Activated naive CD4-positive, alpha-beta T cell treated with anti-CD3 and anti-CD28 coated beads, Interleukin-2, amount 10 ng/mL, durations not matched to agents 7 days and 5 days (primary cell): ENCODE results near the gene QRICH1.

Experiments used
- CTCF ChIA-PET: fragments of 350-600 bp; sonication (Branson Sonifier 250); formaldehyde crosslinking; loops from one replicate; lab custom pipeline; 2021; ENCODE audit warnings: antibody characterized with exemption; lab: Charles Lee
- DNase-seq: peaks from one replicate; pipeline ENCODE4 v3.0.0-alpha.2; 2020
- H3K27ac Mint-ChIP-seq: one replicate; pipeline ENCODE4 v1.8.0; 2021; ENCODE audit warnings: mild to moderate bottlenecking, moderate library complexity, mixed read lengths
- H3K27me3 Mint-ChIP-seq: one replicate; pipeline ENCODE4 v1.8.0; 2021; ENCODE audit warnings: mild to moderate bottlenecking, mixed read lengths
- H3K36me3 Mint-ChIP-seq: one replicate; pipeline ENCODE4 v1.8.0; 2021; ENCODE audit warnings: mixed read lengths
- H3K4me1 Mint-ChIP-seq: one replicate; pipeline ENCODE4 v1.8.0; 2021; ENCODE audit warnings: mixed read lengths
- H3K4me3 Mint-ChIP-seq: one replicate; pipeline ENCODE4 v1.8.0; 2021; ENCODE audit warnings: mild to moderate bottlenecking, moderate library complexity, mixed read lengths
- H3K9me3 Mint-ChIP-seq: one replicate; pipeline ENCODE4 v1.8.0; 2021; ENCODE audit warnings: mixed read lengths

Gene QRICH1

GRCh38 chr3:49021813-49022687 lies 71.8 kb downstream of the QRICH1 start, which contains the start of gene NDUFAF3:
Gene NDUFAF3 (plus strand): TSS chr3:49022121. CDS start chr3:49022145, 24 bp downstream.
- peak; percentile 94 for DNase-seq
- Mint-ChIP-seq H3K36me3 (peaks cover 47% of the 10 kb centered on the region), H3K4me1 (peaks cover 60% of the 10 kb centered on the region), H3K27me3 (no peaks in the 10 kb centered on the region), H3K27ac (peak within 1 kb of the TSS; percentile 99), H3K4me3 (peak within 1 kb of the TSS; percentile 90), H3K9me3 (no peaks in the 10 kb centered on the region)
- CTCF ChIA-PET = interaction anchor here (1.3 to 9.0 kb wide), 5 partner anchors 9 to 98 kb away, joined by 3 to 62 read pairs (median 6); partner anchors contain the start of genes USP19 and WDR6

DNA sequence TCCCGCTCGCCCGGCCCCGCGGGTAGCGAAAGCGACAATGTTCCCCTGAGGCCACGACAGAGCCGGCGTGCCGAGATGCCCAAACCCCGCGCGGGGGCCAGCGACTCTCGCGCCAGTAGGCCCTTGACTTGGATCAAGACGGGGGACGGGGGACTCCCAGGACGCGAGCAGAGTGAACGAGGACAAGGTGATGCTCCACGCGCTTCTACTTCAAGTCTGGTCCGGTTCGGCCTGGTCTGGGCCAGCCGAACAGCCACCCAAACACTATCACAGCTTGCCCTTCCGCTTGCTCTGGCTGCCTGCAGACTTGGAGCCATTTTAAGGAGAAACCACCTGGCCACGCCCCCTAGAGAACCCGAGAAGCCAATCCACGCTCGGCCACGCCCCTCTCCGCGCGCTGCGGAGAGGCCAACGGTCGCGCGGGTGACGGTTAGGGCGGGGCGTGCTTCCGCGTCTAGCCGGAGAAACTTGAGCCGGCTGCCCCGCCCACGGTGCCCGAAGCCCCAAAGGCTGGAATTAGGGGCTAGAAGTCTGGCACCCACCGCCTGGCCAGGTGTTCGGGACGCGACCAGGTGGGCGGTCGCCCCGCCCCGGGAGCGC lies 72.6 kb downstream of the QRICH1 start:
- no peaks in the 10 kb centered on the region for H3K27me3 Mint-ChIP-seq
- H3K9me3 Mint-ChIP-seq = no peaks in the 10 kb centered on the region
- CTCF ChIA-PET = interaction anchor here (1.3 to 9.0 kb wide), 5 partner anchors 8 to 99 kb away, joined by 3 to 62 read pairs (median 6); partner anchors contain the start of genes USP19 and WDR6
- peak overlapping the region; percentile 99 for H3K27ac Mint-ChIP-seq
- peak; percentile 100 for DNase-seq
- peaks cover 39% of the 10 kb centered on the region for H3K36me3 Mint-ChIP-seq
- H3K4me1 Mint-ChIP-seq = peaks cover 55% of the 10 kb centered on the region
- H3K4me3 Mint-ChIP-seq = peak overlapping the region; percentile 90

- Mint-ChIP-seq H3K4me3 (peak overlapping the region; percentile 90), H3K4me1 (peaks cover 53% of the 10 kb centered on the region), H3K9me3 (no peaks in the 10 kb centered on the region), H3K27ac (peak overlapping the region; percentile 99), H3K27me3 (no peaks in the 10 kb centered on the region), H3K36me3 (peaks cover 35% of the 10 kb centered on the region)
- CTCF ChIA-PET = interaction anchor here (1.0 to 9.0 kb wide), 4 partner anchors 9 to 32 kb away, joined by 3 to 62 read pairs (median 18); partner anchors contain the start of genes IMPDH2 and WDR6
- DNase-seq = peak; percentile 59
Observed at GRCh38 chr3:49020330-49021212, 73.3 kb downstream of the QRICH1 start.

DNA sequence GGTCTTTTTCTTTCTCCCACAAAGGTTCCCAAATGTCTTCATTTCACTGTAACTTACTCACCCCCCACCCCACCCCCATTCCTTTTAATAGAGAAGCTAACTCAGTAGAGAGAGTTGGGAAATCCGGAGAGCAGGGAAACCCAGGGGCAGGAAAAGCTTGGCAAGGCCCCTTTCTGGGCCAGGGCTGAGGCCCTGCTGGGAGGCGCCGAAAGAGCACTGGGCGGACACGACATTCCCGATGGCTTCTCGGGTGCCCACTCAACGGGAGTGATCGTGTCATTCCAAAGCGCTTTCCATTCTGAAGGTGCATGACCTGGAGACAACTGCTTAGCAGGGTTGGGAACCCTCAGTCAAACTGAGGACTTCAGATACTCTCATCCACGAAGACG lies 73.9 kb downstream of the QRICH1 start:
- Mint-ChIP-seq H3K36me3 (peaks cover 35% of the 10 kb centered on the region), H3K27me3 (no peaks in the 10 kb centered on the region), H3K27ac (peak overlapping the region; percentile 99), H3K4me3 (peak overlapping the region; percentile 90), H3K4me1 (peaks cover 52% of the 10 kb centered on the region), H3K9me3 (no peaks in the 10 kb centered on the region)
- DNase-seq = no peak
- CTCF ChIA-PET = interaction anchor here (1.0 to 9.0 kb wide), 3 partner anchors 10 to 32 kb away, joined by 3 to 62 read pairs (median 29); partner anchors contain the start of genes IMPDH2 and WDR6

- H3K27ac Mint-ChIP-seq = peak overlapping the region; percentile 99
- DNase-seq = no peak
- H3K4me1 Mint-ChIP-seq = peaks cover 48% of the 10 kb centered on the region
- peak overlapping the region; percentile 90 for H3K4me3 Mint-ChIP-seq
- no peaks in the 10 kb centered on the region for H3K9me3 Mint-ChIP-seq
- CTCF ChIA-PET = interaction anchor here (1.9 to 9.0 kb wide), 2 partner anchors 11 to 31 kb away, joined by 6 to 62 read pairs; partner anchors contain the start of gene WDR6
- H3K36me3 Mint-ChIP-seq = peaks cover 28% of the 10 kb centered on the region
- no peaks in the 10 kb centered on the region for H3K27me3 Mint-ChIP-seq
Observed at GRCh38 chr3:49018707-49019006, 75.2 kb downstream of the QRICH1 start.

DNA sequence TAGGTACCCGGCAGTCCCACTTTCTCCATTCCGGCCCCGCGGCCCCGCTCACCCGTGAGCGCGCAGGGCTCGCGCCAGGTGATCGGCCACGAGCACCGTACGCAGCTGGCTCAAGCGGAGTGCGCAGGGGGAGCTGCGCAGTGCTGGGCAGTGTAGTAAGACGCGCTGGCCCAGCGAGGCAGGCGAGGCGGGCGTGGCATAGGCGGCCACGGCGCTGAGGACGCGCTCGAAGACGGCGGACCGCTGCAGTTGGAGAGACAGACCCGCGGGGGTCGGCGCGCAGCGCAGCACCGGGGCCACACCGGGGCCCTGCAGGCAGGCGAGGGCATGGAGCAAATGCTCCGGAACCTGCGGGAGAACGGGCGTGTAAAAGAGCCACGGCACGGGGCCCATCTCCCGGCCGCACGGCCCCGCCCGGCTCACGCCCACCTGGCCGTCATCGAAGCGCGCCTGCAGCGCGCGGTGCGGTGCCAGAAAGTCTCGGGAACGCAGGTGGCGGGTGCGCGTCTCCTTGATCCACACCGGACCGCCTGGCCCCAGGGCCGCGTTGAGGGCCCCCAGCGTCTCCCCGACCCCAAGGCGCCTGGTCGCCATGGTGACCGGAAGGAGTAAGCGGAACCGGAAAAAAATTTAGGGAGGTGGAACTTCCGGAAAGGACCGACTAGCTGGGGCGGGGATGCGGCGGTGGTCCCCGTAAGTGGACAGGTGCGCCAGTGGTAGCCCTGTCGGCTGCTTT lies 75.7 kb downstream of the QRICH1 start, which contains the start of gene DALRD3:
TSS of gene DALRD3 (minus strand) at position 610 of the 736 bp plus-strand sequence. CDS start at position 594, 16 bp downstream.
- Mint-ChIP-seq H3K4me3 (peak within 1 kb of the TSS; percentile 90), H3K4me1 (peaks cover 44% of the 10 kb centered on the region), H3K27ac (peak within 1 kb of the TSS; percentile 99), H3K27me3 (no peaks in the 10 kb centered on the region), H3K36me3 (peaks cover 25% of the 10 kb centered on the region), H3K9me3 (no peaks in the 10 kb centered on the region)
- CTCF ChIA-PET = interaction anchor here (0.9 to 9.0 kb wide), 3 partner anchors 11 to 139 kb away, joined by 3 to 62 read pairs (median 6); partner anchors contain the start of gene WDR6
- peak; percentile 78 for DNase-seq

GRCh38 chr3:49017229-49017970 lies 76.5 kb downstream of the QRICH1 start:
- peak overlapping the region; percentile 68 for H3K27ac Mint-ChIP-seq
- H3K4me1 Mint-ChIP-seq = peaks cover 37% of the 10 kb centered on the region
- no peak for DNase-seq
- CTCF ChIA-PET = interaction anchor here (0.9 to 9.0 kb wide), 3 partner anchors 10 to 140 kb away, joined by 3 to 62 read pairs (median 6); partner anchors contain the start of gene WDR6
- no peaks in the 10 kb centered on the region for H3K27me3 Mint-ChIP-seq
- H3K9me3 Mint-ChIP-seq = no peaks in the 10 kb centered on the region
- H3K36me3 Mint-ChIP-seq = peaks cover 20% of the 10 kb centered on the region
- H3K4me3 Mint-ChIP-seq = peak overlapping the region; percentile 90

- Mint-ChIP-seq H3K9me3 (no peaks in the 10 kb centered on the region), H3K36me3 (peaks cover 24% of the 10 kb centered on the region), H3K27me3 (no peaks in the 10 kb centered on the region), H3K4me3 (peak overlapping the region; percentile 26), H3K4me1 (peaks cover 35% of the 10 kb centered on the region), H3K27ac (no peak overlapping the region)
- CTCF ChIA-PET = interaction anchor here (0.9 to 9.0 kb wide), 3 partner anchors 9 to 140 kb away, joined by 3 to 62 read pairs (median 6); partner anchors contain the start of gene WDR6
- DNase-seq = no peak
Observed at GRCh38 chr3:49016414-49017228, 77.2 kb downstream of the QRICH1 start.

- H3K4me1 Mint-ChIP-seq = peaks cover 35% of the 10 kb centered on the region
- CTCF ChIA-PET = interaction anchor here (9.0 kb wide), 1 partner anchor 9 kb away, joined by 62 read pairs; the partner anchor contains the start of gene WDR6
- H3K9me3 Mint-ChIP-seq = no peaks in the 10 kb centered on the region
- H3K36me3 Mint-ChIP-seq = peaks cover 24% of the 10 kb centered on the region
- no peak overlapping the region for H3K4me3 Mint-ChIP-seq
- H3K27ac Mint-ChIP-seq = peak overlapping the region; percentile 12
- no peaks in the 10 kb centered on the region for H3K27me3 Mint-ChIP-seq
- no peak for DNase-seq
Observed at GRCh38 chr3:49015765-49016164, 78.1 kb downstream of the QRICH1 start.

DNA sequence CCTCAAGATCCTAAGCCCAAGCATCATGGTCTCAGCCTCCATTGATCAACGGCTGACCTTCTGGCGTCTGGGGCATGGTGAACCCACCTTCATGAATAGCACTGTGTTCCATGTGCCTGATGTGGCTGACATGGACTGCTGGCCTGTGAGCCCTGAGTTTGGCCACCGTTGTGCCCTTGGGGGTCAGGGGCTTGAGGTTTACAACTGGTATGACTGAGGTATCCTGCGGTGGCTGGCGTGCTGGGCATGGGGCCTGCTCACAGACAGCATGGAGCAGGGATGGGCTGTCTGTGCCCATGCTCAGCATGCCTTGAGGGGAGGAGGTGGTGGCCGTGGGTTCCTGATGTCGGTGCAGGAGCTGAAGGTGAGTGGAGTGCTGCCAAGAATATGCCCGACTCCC lies 78.8 kb downstream of the QRICH1 start:
- CTCF ChIA-PET = interaction anchor here (5.0 to 9.0 kb wide), 2 partner anchors 8 to 27 kb away, joined by 41 to 62 read pairs; partner anchors contain the start of genes P4HTM and WDR6
- Mint-ChIP-seq H3K4me1 (peaks cover 32% of the 10 kb centered on the region), H3K27me3 (no peaks in the 10 kb centered on the region), H3K9me3 (no peaks in the 10 kb centered on the region), H3K36me3 (peaks cover 24% of the 10 kb centered on the region), H3K4me3 (no peak overlapping the region), H3K27ac (no peak overlapping the region)
- DNase-seq = no peak
